SK-N-SH treated with all-trans-retinoic acid at 6 μM for 48 hours (cell line): ENCODE measurements around the gene EPHB2.

ENCODE experiments used
- CREB5 ChIP-seq: fragments of 250-450 bp; sonication (Bioruptor Pico); IDR thresholded peaks from 2 replicates; pipeline ENCODE4 v1.5.1; 2020; ENCODE audit warnings: low read depth, mild to moderate bottlenecking, moderate library complexity
- ISL1 ChIP-seq: fragments of 250-450 bp; sonication (Bioruptor Pico); IDR thresholded peaks from 2 replicates; pipeline ENCODE4 v2.1.2; 2022; ENCODE audit warnings: mild to moderate bottlenecking, moderate library complexity
- OSR1 ChIP-seq: fragments of 250-450 bp; sonication (Bioruptor Pico); IDR thresholded peaks from 2 replicates; pipeline ENCODE4 v1.8.0; 2022; ENCODE audit warnings: moderate library complexity, mild to moderate bottlenecking, inconsistent platforms
- PATZ1 ChIP-seq: fragments of 250-450 bp; sonication (Bioruptor Pico); IDR thresholded peaks from 2 replicates; pipeline ENCODE4 v1.8.0; 2020; ENCODE audit warnings: mild to moderate bottlenecking, moderate library complexity, borderline replicate concordance
- POU6F1 ChIP-seq: fragments of 250-450 bp; sonication (Bioruptor Pico); IDR thresholded peaks from 2 replicates; pipeline ENCODE4 v1.8.0; 2021; ENCODE audit warnings: low read depth, mild to moderate bottlenecking, moderate library complexity, borderline replicate concordance
- PPARA ChIP-seq: fragments of 250-450 bp; sonication (Bioruptor Pico); IDR thresholded peaks from 2 replicates; pipeline ENCODE4 v1.5.0; 2020; ENCODE audit warnings: mild to moderate bottlenecking, borderline replicate concordance
- RARB ChIP-seq: fragments of 250-450 bp; sonication (Bioruptor Pico); IDR thresholded peaks from 2 replicates; pipeline ENCODE4 v1.8.0; 2021; ENCODE audit warnings: mild to moderate bottlenecking, moderate library complexity
- TCF4 ChIP-seq: fragments of 250-450 bp; sonication (Bioruptor Pico); IDR thresholded peaks from 2 replicates; pipeline ENCODE4 v1.8.0; 2021; ENCODE audit warnings: mild to moderate bottlenecking, moderate library complexity, borderline replicate concordance

GRCh38 chr1:22863766-22864165 lies 153.1 kb downstream of the EPHB2 start:
- TF ChIP-seq TCF4 = no peak
- no peak for TF ChIP-seq PPARA
- no peak for TF ChIP-seq PATZ1 (CRISPR knock-in tag)
- TF ChIP-seq RARB = no peak
- no peak for TF ChIP-seq ISL1 (CRISPR knock-in tag)
- TF ChIP-seq POU6F1 (CRISPR knock-in tag) = no peak
- TF ChIP-seq CREB5 = no peak
- TF ChIP-seq OSR1 (CRISPR knock-in tag) = no peak
